ENCODE measurements around the gene CCDC66. TPM values are rescaled to one million over a fixed set of nuclear protein-coding genes. Genes with fewer than 3 reads are reported as not detected.
A peak's percentile ranks its signal among the peaks of the same experiment; 100 is the strongest.
"Not testable (repeated sequence)": the region's sequence is repeated elsewhere in the genome, so short reads cannot be mapped to it uniquely, and the experiment has no call there.

CCDC66 gene
- total RNA-seq, result 92.5 TPM

GRCh38 chr3:56556908-56557830, at the start of gene CCDC66:
CCDC66 (plus strand) TSS chr3:56557175; CDS start chr3:56557243, 68 bp downstream.
- DNase-seq (ENCODE audit: low spot score in 2 of 2) (peak; percentile 62 to 77), FAIRE-seq (no peak)

GRCh38 chr3:56519641-56520040, 37.3 kb upstream of the CCDC66 start:
- FAIRE-seq (no peak), DNase-seq (ENCODE audit: low spot score in 2 of 2) (no peak)

- FAIRE-seq, result no peak
- no peak for DNase-seq (ENCODE audit: low spot score in 2 of 2)
Observed at GRCh38 chr3:56522374-56522773, 34.6 kb upstream of the CCDC66 start.

- FAIRE-seq (no peak), DNase-seq (ENCODE audit: low spot score in 2 of 2) (no peak)
Observed at GRCh38 chr3:56525291-56525690, 31.7 kb upstream of the CCDC66 start.

GRCh38 chr3:56536735-56537134, 20.2 kb upstream of the CCDC66 start:
- no peak for FAIRE-seq

GRCh38 chr3:56547486-56547885, 9.5 kb upstream of the CCDC66 start:
- no peak for FAIRE-seq
- no peak for DNase-seq (ENCODE audit: low spot score in 2 of 2)

More at GRCh38 chr3:56536735-56537134, 20.2 kb upstream of the CCDC66 start:
- no peak for DNase-seq (ENCODE audit: low spot score in 2 of 2)

- no peak for DNase-seq (ENCODE audit: low spot score in 2 of 2)
- FAIRE-seq, result no peak
Observed at GRCh38 chr3:56557831-56558170, 826 bp downstream of the CCDC66 start.

GRCh38 chr3:56573501-56573900, 16.5 kb downstream of the CCDC66 start:
- no peak for DNase-seq (ENCODE audit: low spot score in 2 of 2)

GRCh38 chr3:56581941-56582340, 25.0 kb downstream of the CCDC66 start:
- FAIRE-seq; DNase-seq (ENCODE audit: low spot score in 2 of 2): not testable (repeated sequence)

More at GRCh38 chr3:56573501-56573900, 16.5 kb downstream of the CCDC66 start:
- no peak for FAIRE-seq

GRCh38 chr3:56584275-56584674, 27.3 kb downstream of the CCDC66 start:
- not testable (repeated sequence) for FAIRE-seq

GRCh38 chr3:56590814-56591213, 33.8 kb downstream of the CCDC66 start:
- FAIRE-seq (no peak), DNase-seq (ENCODE audit: low spot score in 2 of 2) (no peak)

More at GRCh38 chr3:56584275-56584674, 27.3 kb downstream of the CCDC66 start:
- DNase-seq (ENCODE audit: low spot score in 2 of 2), result not testable (repeated sequence)

GRCh38 chr3:56591262-56591661, 34.3 kb downstream of the CCDC66 start:
- no peak for DNase-seq (ENCODE audit: low spot score in 2 of 2)
- FAIRE-seq, result no peak

GRCh38 chr3:56593455-56594158, 36.6 kb downstream of the CCDC66 start:
- no peak for FAIRE-seq
- no peak for DNase-seq (ENCODE audit: low spot score in 2 of 2)

GRCh38 chr3:56595975-56596840, 39.2 kb downstream of the CCDC66 start:
- DNase-seq (ENCODE audit: low spot score in 2 of 2), result no peak
- FAIRE-seq, result no peak

- FAIRE-seq; DNase-seq (ENCODE audit: low spot score in 2 of 2): not testable (repeated sequence)
Observed at GRCh38 chr3:56608479-56608878, 51.5 kb downstream of the CCDC66 start.

GRCh38 chr3:56610669-56611335, 53.8 kb downstream of the CCDC66 start:
- no peak for FAIRE-seq
- no peak for DNase-seq (ENCODE audit: low spot score in 2 of 2)

- DNase-seq (ENCODE audit: low spot score in 2 of 2) (no peak), FAIRE-seq (no peak)
Observed at GRCh38 chr3:56611364-56611763, 54.4 kb downstream of the CCDC66 start.

GRCh38 chr3:56612146-56612545, 55.2 kb downstream of the CCDC66 start:
- FAIRE-seq (no peak), DNase-seq (ENCODE audit: low spot score in 2 of 2) (no peak)

GRCh38 chr3:56613016-56613415, 56.0 kb downstream of the CCDC66 start:
- no peak for DNase-seq (ENCODE audit: low spot score in 2 of 2)
- FAIRE-seq, result no peak

GRCh38 chr3:56616478-56617006, 59.6 kb downstream of the CCDC66 start:
- no peak for FAIRE-seq

More at GRCh38 chr3:56616478-56617006, 59.6 kb downstream of the CCDC66 start:
- DNase-seq (ENCODE audit: low spot score in 2 of 2), result no peak
